Measurements from ENCODE around the gene PALLD. TPM values are rescaled to one million over a fixed set of nuclear protein-coding genes. Genes with fewer than 3 reads are reported as not detected.

The PALLD gene
- total and polyA plus RNA-seq, 2 donors (not counting 3 experiments of a cell fraction or from before 2014, with no cell fraction given), result 13.4 to 48.2 TPM

DNA sequence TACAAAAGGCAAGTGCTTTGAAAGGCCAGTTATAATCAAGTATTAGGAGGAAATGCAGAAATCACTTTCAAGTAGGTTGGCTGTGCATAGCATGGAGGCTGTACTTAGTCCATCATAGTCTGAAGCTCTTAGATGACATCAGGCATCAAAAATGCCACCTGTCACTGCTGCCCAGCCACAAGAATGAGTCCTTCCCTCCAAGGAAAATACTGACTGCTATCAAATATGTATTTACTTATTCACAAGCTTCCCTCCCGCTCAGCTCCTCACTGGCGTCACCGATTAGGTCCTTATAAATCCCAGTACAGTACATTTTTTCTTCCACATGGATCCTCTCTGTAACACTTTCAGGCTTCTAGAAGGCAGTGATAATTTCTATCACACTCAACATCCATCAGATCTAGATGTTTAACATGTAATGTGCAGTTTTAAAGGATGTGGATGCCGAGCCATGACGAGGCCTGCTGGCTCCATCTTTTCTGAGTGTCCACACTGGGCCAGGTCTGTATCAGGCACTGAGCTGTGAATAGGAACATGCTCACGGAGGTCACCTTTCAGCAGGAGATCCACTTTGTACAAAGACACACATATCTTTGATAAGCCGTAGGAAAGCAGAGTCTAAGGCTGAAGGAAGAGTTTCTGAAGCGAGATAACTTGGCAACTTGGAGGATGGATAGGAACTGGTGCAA, 121.9 kb downstream of the PALLD start:
- BruUV-seq (replicated peaks), result no TSS peak
- POLR2A ChIA-PET, result no interaction called here
- Histone ChIP-seq H3K36me3 (ENCODE audit: control insufficient read depth in 2 of 2, extremely low read depth in 1 of 2, insufficient read depth in 2 of 2, low read length in 2 of 2) (no peaks in the 10 kb centered on the region), H3K27ac (ENCODE audit: insufficient read depth, low read depth, low read length) (no peak overlapping the region), H3K9me1 (replicated peaks; ENCODE audit: control insufficient read depth, extremely low read depth, insufficient read depth, low read length) (no peaks in the 10 kb centered on the region), H4K20me1 (replicated peaks; ENCODE audit: control insufficient read depth, extremely low read depth, insufficient read depth, low read length) (no peaks in the 10 kb centered on the region), H2AFZ (ENCODE audit: low read depth, low read length) (no peak overlapping the region), H3K4me2 (ENCODE audit: insufficient read depth, low read length) (no peak overlapping the region), H3K4me3 (replicated peaks in 1 of 3; ENCODE audit: insufficient read depth in 1 of 3, low read depth in 1 of 3, low read length in 3 of 3) (no peak overlapping the region), H3K27me3 (ENCODE audit: control insufficient read depth in 2 of 2, insufficient read depth in 2 of 2, low read length in 2 of 2) (no peaks in the 10 kb centered on the region), H3K4me1 (ENCODE audit: control insufficient read depth, extremely low read depth, insufficient read depth, low read length) (no peaks in the 10 kb centered on the region), H3K79me2 (ENCODE audit: control insufficient read depth, insufficient read depth, low read length) (no peaks in the 10 kb centered on the region), H3K9me3 (replicated peaks; ENCODE audit: control insufficient read depth, insufficient read depth, low read length) (no peaks in the 10 kb centered on the region), H3K9ac (replicated peaks; ENCODE audit: extremely low read depth, insufficient read depth, low read length) (no peak overlapping the region)
- intact Hi-C loops (cut with micrococcal nuclease) (no loop called here), dilution Hi-C loops (cut with MboI; ENCODE audit: extremely low pct_ligation_motif_present, low sequenced_read_pairs) (no loop called here)
- FAIRE-seq (no peak), DNase-seq (ENCODE audit: low read depth, low spot score) (no peak)
- TF ChIP-seq FOS (IDR thresholded peaks at IDR 0.05; ENCODE audit: borderline replicate concordance, insufficient read depth, low read length) (no peak), GATA2 (IDR thresholded peaks at IDR 0.05; ENCODE audit: insufficient read depth, insufficient read length, low read depth, low read length) (no peak), POLR2A (IDR thresholded peaks at IDR 0.05; ENCODE audit: low read depth, low read length) (no peak), MYC (IDR thresholded peaks at IDR 0.05; ENCODE audit: low read depth, low read length) (no peak), POLR2AphosphoS5 (IDR thresholded peaks at IDR 0.05; ENCODE audit: insufficient read depth, low read depth, low read length) (no peak), EZH2 (IDR thresholded peaks at IDR 0.05; ENCODE audit: borderline replicate concordance, low read depth, low read length, severe bottlenecking) (no peak), JUN (IDR thresholded peaks at IDR 0.05; ENCODE audit: borderline replicate concordance, insufficient read depth, insufficient read length, low read depth) (no peak)
- TF ChIP-seq, protein P1, sequence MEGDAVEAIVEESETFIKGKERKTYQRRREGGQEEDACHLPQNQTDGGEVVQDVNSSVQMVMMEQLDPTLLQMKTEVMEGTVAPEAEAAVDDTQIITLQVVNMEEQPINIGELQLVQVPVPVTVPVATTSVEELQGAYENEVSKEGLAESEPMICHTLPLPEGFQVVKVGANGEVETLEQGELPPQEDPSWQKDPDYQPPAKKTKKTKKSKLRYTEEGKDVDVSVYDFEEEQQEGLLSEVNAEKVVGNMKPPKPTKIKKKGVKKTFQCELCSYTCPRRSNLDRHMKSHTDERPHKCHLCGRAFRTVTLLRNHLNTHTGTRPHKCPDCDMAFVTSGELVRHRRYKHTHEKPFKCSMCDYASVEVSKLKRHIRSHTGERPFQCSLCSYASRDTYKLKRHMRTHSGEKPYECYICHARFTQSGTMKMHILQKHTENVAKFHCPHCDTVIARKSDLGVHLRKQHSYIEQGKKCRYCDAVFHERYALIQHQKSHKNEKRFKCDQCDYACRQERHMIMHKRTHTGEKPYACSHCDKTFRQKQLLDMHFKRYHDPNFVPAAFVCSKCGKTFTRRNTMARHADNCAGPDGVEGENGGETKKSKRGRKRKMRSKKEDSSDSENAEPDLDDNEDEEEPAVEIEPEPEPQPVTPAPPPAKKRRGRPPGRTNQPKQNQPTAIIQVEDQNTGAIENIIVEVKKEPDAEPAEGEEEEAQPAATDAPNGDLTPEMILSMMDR (IDR thresholded peaks at IDR 0.05; ENCODE audit: extremely low read depth in 1 of 2, insufficient read depth in 1 of 2, low read depth in 1 of 2, low read length in 2 of 2), result no peak
- TF ChIP-seq, protein P2, sequence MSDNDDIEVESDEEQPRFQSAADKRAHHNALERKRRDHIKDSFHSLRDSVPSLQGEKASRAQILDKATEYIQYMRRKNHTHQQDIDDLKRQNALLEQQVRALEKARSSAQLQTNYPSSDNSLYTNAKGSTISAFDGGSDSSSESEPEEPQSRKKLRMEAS (IDR thresholded peaks at IDR 0.05; ENCODE audit: insufficient read depth, insufficient read length), result no peak
- CTCF ChIA-PET, result interaction anchor here (0.9 to 4.1 kb wide), 5 partner anchors 10 to 104 kb away, joined by 3 to 12 read pairs (median 7); no protein-coding TSS in a partner anchor

Measured in endothelial cell of umbilical vein (primary cell).